ENCODE data around the gene MYO7A.

MYO7A gene

GRCh38 chr11:77126156-77126775 is 1.8 kb upstream of the MYO7A start:
- H4K20me1 ChIP-seq (ENCODE audit: insufficient read depth) = no peaks in the 10 kb centered on the region
- peaks cover 6% of the 10 kb centered on the region for H3K4me1 ChIP-seq (ENCODE audit: low read depth, poor library complexity, severe bottlenecking)
- peak overlapping the region; percentile 84; the same call in 1 of the 2 replicates for H2AFZ ChIP-seq (ENCODE audit: low read depth)
- H3K4me2 ChIP-seq = no peak overlapping the region
- no peak overlapping the region for H3K4me3 ChIP-seq (IDR thresholded peaks at IDR 0.05; ENCODE audit: insufficient read depth, low read depth, low read length)
- TF ChIP-seq CTCF (conservative IDR thresholded peaks at IDR 0.05; ENCODE audit: low read depth, low read length) = no peak
- H3K9ac ChIP-seq = no peak overlapping the region
- no peak overlapping the region for H3K27ac ChIP-seq
- no peaks in the 10 kb centered on the region for H3K27me3 ChIP-seq (ENCODE audit: insufficient read depth, low read depth)
- no peaks in the 10 kb centered on the region for H3K79me2 ChIP-seq (ENCODE audit: insufficient read depth, low read depth)
- no peaks in the 10 kb centered on the region for H3K36me3 ChIP-seq (ENCODE audit: insufficient read depth)

GRCh38 chr11:77126861-77127234 is 1.2 kb upstream of the MYO7A start:
- no peak for TF ChIP-seq CTCF (conservative IDR thresholded peaks at IDR 0.05; ENCODE audit: low read depth, low read length)
- H4K20me1 ChIP-seq (ENCODE audit: insufficient read depth) = no peaks in the 10 kb centered on the region
- H3K27ac ChIP-seq = no peak overlapping the region
- H3K4me3 ChIP-seq (IDR thresholded peaks at IDR 0.05; ENCODE audit: insufficient read depth, low read depth, low read length) = no peak overlapping the region
- H3K9ac ChIP-seq = peak overlapping the region; percentile 12; the same call in 1 of the 2 replicates
- H3K27me3 ChIP-seq (ENCODE audit: insufficient read depth, low read depth) = no peaks in the 10 kb centered on the region
- no peaks in the 10 kb centered on the region for H3K79me2 ChIP-seq (ENCODE audit: insufficient read depth, low read depth)
- peak overlapping the region; percentile 43 for H3K4me2 ChIP-seq
- H3K4me1 ChIP-seq (ENCODE audit: low read depth, poor library complexity, severe bottlenecking) = peaks cover 6% of the 10 kb centered on the region
- H2AFZ ChIP-seq (ENCODE audit: low read depth) = peak overlapping the region; percentile 84
- H3K36me3 ChIP-seq (ENCODE audit: insufficient read depth) = no peaks in the 10 kb centered on the region

GRCh38 chr11:77127235-77127911 is 673 bp upstream of the MYO7A start:
- Histone ChIP-seq H4K20me1 (ENCODE audit: insufficient read depth) (no peaks in the 10 kb centered on the region), H3K4me1 (ENCODE audit: low read depth, poor library complexity, severe bottlenecking) (peaks cover 6% of the 10 kb centered on the region), H3K36me3 (ENCODE audit: insufficient read depth) (no peaks in the 10 kb centered on the region), H3K79me2 (ENCODE audit: insufficient read depth, low read depth) (no peaks in the 10 kb centered on the region), H2AFZ (ENCODE audit: low read depth) (peak overlapping the region; percentile 84), H3K4me3 (IDR thresholded peaks at IDR 0.05; ENCODE audit: insufficient read depth, low read depth, low read length) (no peak overlapping the region), H3K27me3 (ENCODE audit: insufficient read depth, low read depth) (no peaks in the 10 kb centered on the region), H3K4me2 (peak overlapping the region; percentile 43), H3K27ac (no peak overlapping the region), H3K9ac (peak overlapping the region; percentile 12; the same call in 1 of the 2 replicates)
- peak; percentile 99 for TF ChIP-seq CTCF (conservative IDR thresholded peaks at IDR 0.05; ENCODE audit: low read depth, low read length)

- Histone ChIP-seq H2AFZ (ENCODE audit: low read depth) (no peak overlapping the region), H3K4me1 (ENCODE audit: low read depth, poor library complexity, severe bottlenecking) (peaks cover 6% of the 10 kb centered on the region), H3K9ac (no peak overlapping the region), H3K4me3 (IDR thresholded peaks at IDR 0.05; ENCODE audit: insufficient read depth, low read depth, low read length) (no peak overlapping the region), H4K20me1 (ENCODE audit: insufficient read depth) (no peaks in the 10 kb centered on the region), H3K79me2 (ENCODE audit: insufficient read depth, low read depth) (no peaks in the 10 kb centered on the region), H3K36me3 (ENCODE audit: insufficient read depth) (no peaks in the 10 kb centered on the region), H3K4me2 (no peak overlapping the region), H3K27me3 (ENCODE audit: insufficient read depth, low read depth) (no peaks in the 10 kb centered on the region), H3K27ac (no peak overlapping the region)
- no peak for TF ChIP-seq CTCF (conservative IDR thresholded peaks at IDR 0.05; ENCODE audit: low read depth, low read length)
Observed at GRCh38 chr11:77129069-77129841, 1.2 kb downstream of the MYO7A start.
